ENCODE results near the gene GPR62.

The GPR62 gene

DNA sequence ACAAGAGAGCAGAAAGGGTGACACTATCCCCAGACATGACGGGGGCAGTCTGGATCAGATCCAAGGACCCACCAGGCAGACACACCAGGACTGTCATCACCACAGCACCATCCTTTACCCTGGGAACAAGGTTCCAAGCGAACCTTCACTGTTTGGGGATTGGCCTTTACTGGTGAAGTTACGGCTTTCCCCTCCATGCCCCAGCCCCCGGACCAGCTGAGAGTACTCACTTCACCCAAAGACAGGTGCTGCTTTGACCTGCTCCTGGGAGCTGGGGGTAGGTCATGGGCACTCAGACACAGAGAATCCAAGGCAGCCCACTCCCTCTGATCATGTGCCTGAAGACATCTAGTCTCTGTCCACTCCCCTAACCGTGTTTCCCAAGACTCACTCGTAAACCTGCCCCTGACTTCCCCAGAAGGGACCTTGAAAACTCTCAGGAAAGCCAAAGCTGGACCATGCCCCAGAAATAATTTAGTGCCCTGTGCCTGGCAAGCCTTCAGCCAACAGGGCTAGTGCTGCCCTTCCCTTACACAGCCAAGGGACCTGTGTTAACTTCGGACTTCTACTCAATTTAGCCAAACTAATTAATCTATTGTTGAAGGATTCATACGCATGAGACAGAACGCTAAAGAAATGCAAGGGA, 16.3 kb upstream of the GPR62 start:
- DNase-seq (ENCODE audit: low read depth): no peak

DNA sequence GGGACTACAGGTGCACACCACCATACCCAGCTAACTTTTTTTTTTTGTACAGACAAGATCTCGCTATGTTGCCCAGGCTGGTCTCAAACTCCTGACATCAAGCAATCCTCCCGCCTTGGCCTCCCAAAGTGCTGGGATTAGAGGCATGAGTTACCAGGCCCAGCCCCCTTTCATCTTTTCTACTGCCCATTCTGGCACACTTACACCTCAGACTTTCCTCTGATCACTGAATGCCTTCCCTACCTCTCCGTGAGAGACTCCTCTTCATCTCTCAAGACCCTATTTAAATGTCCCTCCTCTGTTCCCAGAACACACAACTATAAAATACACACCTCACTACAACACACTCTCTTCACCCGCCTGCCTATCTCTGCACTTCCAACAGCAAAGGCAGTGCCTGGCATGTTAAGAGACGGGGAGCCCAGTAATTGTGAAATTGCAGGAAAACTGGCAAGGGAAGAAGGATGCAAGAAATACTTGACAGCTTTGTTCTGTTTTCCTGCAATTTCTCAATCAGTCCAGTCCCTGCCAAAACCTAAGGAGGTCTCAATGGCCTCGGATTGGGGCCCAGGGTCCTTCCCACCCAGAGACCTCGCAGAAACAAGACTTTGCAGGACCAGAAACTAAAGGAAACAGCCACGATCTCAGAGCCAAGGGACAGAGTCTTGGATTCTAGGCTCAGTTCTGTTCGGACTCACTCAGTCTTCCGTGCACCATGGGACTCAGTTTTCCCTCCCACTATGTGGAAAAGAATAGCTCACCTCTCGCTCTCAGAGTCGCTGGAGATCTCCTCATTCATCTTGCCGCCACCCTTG, 14.3 kb upstream of the GPR62 start:
- DNase-seq (ENCODE audit: low read depth): peak; percentile 4

DNA sequence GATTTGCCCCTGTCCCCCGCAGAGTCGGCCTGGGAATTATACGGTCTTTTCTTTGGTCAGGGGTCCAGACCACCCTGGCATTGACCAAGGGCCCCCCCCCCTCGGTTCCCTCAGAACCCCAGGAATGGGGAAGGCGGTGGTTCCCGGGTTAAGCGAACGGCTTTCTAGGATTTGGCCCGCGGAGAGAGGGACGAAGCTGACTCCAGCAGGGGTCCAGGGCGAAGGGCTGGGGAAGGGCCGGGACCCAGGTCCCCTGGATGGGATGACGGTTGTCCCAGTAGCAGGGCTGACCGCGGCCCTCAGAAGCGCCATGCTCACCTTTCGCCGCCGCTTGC, 13.8 kb upstream of the GPR62 start:
- DNase-seq (ENCODE audit: low read depth): no peak

DNA sequence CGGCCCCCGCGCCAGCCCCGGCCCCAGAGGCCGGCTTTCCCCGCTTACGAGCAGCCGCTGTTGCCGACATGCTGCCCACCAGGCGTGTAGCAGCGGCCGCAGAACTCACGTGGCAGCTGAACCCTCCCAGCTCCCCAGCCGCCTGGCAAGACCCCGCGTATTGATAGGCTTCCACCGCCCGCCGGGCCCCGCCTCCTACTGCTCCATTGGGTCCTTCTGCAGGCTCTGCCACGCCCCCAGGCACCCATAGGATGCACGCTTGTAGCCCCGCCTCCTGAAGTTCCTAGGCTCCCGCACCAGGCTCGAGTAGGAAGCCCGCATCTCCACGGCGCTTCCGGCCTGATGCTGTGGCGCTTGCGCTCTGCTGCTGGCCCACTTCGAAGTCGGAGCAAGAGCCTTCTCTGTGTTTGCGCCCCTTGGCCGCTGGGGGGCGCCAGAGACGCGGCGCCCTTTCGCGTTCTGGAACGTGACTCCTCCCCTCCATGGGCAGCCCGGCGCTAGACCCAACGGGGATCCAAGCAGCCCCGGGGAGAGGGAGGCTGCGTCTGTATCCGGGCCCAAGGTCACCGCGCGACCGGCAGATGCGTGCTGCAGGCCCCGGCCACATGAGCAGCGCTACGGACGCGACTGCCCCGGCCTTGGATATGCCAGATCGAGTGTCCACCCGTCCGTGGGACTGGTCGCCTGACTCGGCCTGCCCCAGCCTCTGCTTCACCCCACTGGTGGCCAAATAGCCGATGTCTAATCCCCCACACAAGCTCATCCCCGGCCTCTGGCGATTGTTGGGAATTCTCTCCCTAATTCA, 13.2 kb upstream of the GPR62 start, which contains the start of the genes PARP3 and RRP9:
PARP3 (plus strand) TSS at position 566 of the 805 bp plus-strand sequence. CDS start 993 bp downstream, outside the sequence.
RRP9 (minus strand) TSS at position 107 of the 805 bp plus-strand sequence; CDS start at position 70, 37 bp downstream.
- DNase-seq (ENCODE audit: low read depth): peak; percentile 100

DNA sequence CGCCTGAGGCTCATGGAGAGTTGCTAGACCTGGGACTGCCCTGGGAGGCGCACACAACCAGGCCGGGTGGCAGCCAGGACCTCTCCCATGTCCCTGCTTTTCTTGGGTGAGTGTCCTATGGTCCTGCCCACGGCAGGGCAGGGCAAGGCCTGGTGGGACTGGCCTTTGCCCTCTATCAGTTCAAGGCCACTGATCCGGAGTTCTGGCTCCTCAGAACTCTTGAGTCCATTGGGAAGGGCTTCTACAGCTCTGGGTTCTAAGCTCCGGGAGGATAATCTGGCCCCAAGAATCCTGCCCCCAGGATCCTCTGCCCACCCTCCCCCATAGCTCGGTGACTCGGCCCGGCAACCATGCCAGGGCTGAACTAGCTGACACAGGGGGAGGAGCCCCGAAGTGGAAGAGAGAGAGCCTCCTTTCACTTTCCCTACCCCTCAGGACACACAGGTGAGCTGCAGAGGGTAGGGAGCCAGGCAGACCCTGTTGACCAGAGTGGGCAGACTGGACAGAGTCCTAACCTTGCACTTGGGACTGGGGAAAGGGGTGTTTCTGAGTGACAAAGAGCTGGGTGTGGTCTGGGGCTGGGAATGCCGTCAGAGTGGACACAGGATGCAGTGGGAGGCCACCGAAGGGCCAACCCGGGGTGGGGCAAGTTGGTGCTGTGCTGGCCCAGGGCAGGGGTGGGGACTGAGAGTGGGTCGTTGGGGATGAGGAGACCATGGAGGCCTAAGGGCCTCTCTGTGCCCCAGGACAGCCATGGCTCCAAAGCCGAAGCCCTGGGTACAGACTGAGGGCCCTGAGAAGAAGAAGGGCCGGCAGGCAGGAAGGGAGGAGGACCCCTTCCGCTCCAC, 12.4 kb upstream of the GPR62 start:
- DNase-seq (ENCODE audit: low read depth): peak; percentile 58

DNA sequence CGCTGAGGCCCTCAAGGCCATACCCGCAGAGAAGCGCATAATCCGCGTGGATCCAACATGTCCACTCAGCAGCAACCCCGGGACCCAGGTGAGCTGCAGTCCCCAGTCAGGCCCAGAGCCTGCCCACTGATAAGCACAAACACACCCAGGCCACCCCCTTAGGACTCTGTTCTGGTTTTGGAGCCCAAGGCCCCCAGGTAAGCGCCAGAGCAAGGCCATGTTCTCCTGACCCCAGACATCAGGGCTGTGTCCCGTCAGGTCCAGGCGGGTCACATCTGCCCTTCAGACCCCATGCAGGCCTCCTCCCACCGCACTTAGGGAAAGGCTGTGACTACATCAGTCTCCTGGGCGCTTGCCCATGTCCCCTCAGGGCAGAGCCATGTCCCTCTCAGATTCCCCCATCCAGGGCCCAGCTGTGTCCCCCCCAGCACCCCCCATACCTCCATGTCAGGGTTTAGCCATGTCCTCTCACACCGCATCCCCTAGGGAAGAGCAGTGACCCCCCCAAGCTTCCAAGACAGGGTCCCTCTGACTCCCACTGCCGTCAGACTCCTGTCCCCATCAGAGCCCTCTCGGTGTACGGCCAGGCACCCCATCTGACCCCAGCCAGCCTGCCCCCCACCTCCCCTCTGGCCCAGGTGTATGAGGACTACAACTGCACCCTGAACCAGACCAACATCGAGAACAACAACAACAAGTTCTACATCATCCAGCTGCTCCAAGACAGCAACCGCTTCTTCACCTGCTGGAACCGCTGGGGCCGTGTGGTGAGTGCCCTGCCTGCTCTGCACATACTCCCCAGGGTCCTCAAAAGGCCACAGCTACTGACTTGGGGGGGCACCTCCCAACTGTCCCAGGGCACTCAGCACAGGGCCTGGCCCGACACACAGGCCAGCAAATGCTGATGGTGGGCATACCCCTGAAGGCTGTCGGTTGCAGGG, 11.5 kb upstream of the GPR62 start:
- DNase-seq (ENCODE audit: low read depth): no peak

DNA sequence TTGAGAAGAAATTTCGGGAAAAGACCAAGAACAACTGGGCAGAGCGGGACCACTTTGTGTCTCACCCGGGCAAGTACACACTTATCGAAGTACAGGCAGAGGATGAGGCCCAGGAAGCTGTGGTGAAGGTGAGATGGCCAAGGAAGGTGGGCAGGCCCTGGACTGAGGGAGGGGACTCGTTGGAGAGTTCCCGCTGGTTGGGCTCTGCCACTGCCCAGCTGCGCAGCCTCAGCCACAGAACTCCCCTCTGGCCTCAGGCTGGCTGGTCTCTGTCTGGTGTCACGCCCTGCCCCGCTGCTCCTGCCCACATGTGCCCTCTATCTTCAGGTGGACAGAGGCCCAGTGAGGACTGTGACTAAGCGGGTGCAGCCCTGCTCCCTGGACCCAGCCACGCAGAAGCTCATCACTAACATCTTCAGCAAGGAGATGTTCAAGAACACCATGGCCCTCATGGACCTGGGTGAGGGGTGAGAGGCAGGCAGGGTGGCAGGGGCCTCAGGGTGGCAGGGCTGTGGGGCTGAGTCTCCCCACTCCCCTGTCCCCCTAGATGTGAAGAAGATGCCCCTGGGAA, 10.6 kb upstream of the GPR62 start:
- DNase-seq (ENCODE audit: low read depth): no peak

DNA sequence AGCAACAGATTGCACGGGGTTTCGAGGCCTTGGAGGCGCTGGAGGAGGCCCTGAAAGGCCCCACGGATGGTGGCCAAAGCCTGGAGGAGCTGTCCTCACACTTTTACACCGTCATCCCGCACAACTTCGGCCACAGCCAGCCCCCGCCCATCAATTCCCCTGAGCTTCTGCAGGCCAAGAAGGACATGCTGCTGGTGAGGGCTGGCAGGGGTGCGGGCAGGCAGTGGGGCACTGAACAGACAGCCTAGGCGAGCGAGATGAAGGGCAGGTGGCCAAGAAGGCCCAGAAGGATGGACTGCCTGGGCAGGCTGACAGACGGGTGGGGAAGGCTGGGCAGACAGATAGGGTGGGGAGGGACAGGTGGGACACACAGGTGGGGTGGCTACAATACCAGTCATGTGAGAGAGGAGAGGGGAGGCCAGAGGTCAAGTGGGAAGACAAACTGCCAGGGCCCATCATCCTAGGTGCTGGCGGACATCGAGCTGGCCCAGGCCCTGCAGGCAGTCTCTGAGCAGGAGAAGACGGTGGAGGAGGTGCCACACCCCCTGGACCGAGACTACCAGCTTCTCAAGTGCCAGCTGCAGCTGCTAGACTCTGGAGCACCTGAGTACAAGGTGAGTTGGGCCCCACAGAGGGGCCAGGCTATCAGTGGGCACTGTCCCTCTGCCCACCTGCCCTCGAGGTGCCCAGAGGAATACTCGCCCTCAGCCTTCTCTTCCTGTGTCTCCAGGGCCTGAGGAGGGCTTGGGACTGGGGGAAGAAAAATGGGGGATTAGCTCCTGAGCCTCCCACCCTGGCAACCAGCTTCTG, 9.9 kb upstream of the GPR62 start:
- no peak for DNase-seq (ENCODE audit: low read depth)

DNA sequence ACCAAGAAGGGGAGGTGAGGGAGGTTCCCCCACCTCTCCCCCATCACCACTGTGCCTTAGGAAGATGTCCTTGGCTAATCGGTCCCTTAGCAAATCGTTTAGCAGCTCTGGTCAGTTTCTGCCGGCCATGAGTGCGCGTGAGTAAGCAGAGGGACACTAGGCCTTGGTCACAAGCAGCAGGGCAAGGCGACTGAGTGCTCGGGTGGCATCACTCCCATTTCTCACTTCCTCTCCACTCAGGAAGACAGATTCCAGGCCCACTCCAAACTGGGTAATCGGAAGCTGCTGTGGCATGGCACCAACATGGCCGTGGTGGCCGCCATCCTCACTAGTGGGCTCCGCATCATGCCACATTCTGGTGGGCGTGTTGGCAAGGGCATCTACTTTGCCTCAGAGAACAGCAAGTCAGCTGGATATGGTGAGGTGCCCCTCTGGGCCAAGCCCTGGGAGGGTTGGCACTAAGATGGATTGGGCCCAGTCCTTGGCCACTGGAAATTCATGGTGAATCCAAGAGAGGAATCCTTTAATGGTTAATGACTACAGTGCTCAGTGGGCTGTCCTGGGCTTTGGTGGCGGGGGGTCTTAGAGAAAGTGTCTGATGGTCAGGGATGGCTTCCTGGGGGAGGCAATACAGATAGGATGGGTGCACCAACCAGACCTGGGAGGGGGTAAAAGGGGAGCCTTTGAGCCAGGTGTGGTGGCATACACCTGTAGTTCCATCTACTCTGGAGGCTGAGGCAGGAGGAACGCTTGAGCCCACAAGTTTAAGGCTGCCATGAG, 9.1 kb upstream of the GPR62 start:
- no peak for DNase-seq (ENCODE audit: low read depth)

DNA sequence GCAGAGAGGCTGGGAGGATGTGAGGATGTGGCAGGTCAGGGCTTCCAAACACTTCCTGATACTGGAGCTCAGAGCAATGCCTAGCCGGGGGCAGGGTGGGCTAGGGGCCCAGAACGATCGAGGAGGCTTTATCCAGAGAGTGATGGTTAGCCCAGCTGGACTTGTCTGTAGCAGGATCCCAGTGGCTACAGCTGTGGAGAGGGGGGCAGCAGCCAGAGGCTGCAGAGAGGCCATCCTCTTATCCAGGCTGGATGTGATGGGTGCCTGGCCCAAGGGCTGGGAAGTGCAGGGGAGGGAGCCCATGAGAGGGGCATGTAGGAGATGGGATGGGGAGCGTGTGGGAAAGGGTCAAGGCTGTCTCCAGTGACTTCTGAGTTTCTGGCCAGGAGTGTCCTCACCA, 8.4 kb upstream of the GPR62 start:
- no peak for DNase-seq (ENCODE audit: low read depth)

DNA sequence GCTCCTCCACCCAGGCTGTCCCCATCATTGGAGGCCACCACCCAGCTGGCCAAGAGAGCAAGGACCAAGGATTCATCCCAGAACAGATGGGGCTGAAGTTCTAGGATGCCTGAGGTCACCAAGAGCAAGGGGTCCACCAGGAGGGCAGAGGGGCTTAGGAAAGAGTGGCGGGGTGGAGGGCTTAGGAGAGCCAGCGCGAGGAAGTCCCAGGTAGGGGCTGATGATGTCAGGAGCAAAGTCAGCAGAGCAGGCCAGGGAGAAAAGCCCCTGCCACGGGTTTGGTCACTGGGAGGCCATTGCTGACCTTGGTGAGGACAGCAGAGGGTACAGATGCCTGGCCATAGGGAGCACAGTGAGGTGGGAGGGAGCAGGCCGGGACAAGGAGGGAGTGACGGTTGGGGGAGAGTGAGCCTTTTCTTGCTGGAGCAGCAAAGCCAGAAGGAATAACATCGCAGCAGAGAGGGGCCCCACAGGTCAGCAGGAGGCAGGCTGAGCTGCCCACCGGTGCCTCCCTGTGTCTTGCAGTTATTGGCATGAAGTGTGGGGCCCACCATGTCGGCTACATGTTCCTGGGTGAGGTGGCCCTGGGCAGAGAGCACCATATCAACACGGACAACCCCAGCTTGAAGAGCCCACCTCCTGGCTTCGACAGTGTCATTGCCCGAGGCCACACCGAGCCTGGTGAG, 7.8 kb upstream of the GPR62 start:
- no peak for DNase-seq (ENCODE audit: low read depth)

DNA sequence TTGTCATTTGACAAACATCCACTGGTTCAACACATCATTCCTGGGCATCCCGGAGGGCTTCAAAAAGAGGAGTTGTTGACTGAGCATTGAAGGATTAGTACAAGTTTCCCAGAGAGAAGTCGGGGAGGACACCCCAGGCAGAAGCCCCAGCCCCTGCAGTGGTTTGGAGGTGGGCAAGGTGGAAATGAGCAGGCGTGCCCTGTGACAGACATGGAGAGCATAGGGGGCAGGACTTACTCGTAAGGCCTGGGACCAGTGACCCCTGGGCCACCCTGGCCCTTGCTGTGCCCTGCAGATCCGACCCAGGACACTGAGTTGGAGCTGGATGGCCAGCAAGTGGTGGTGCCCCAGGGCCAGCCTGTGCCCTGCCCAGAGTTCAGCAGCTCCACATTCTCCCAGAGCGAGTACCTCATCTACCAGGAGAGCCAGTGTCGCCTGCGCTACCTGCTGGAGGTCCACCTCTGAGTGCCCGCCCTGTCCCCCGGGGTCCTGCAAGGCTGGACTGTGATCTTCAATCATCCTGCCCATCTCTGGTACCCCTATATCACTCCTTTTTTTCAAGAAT, 7.1 kb upstream of the GPR62 start:
- DNase-seq (ENCODE audit: low read depth): no peak

DNA sequence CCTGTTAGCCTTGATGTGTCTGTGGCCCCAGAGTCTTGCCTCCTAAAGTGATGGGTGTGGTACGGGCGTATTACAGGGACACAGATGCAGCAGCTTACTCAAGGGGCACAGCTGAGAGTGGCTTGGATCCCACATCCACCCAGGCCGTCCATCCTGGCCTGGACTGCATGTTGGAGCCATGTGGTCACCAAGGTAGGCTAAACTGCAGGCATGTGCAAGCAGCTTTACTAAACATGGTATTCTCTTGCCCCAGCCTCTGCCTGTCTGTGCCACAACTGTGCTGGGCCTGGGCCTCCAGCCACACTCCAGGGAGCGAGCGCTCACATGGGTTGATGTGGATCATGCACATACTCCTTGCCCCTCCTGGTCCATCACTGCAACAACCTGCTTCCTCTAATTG, 6.1 kb upstream of the GPR62 start:
- DNase-seq (ENCODE audit: low read depth): no peak

DNA sequence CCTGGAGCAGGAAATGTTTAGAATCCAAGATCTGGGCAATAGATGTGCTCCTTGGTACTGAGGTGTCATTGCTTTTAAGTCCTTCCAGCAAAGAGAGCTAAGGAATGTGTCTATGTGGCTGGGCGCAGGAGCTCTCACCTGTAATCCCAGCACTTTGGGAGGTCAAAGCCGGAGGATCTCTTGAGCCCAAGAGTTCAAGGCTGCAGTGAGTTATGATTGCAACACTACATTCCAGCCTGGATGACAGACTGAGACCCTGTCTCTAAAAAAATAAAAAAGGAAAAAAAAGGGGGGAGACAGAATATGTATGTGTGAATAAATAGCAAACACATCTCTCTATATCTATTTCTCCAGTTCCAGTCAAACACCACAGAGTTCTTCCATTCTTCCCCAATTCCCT, 4.3 kb upstream of the GPR62 start:
- DNase-seq (ENCODE audit: low read depth): no peak

DNA sequence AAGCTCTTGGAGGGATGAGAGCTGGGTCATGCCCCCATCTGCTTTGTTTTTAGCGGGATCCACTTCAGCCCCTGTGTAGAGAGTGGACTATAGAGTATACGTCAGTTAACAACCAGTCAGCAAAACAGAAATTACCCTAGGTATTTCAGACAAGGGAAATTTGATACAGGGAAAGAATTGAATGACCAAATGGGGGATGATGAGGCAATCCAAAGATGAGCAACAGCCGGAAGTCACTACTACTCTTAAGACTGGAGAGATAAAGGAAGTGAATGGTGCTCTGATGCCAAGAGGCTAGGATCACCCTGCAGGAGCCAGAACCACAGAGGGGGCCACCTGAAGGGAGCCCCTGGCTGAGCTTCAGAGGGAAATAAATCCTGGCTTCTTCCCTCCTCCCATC, 1.7 kb upstream of the GPR62 start:
- peak; percentile 52 for DNase-seq (ENCODE audit: low read depth)

DNA sequence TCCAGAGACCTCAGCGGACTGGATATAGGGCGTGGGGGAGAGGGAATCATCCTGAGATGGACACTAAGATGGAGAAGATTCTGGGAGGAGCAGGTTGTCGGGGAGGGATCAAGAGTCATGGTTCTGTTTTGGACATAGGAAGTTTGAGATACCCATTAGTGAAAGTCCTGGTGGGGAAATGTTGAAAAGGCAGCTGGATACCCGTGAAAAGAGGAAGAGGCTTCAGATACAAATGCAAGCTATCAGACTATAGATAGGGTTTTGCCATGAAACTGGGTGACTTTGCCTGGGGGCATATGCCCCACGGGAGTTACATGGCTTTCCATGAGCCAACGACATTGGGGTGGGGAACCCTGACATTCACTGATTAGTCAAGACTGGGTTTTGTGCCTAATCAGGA, 1.1 kb upstream of the GPR62 start:
- DNase-seq (ENCODE audit: low read depth): no peak

DNA sequence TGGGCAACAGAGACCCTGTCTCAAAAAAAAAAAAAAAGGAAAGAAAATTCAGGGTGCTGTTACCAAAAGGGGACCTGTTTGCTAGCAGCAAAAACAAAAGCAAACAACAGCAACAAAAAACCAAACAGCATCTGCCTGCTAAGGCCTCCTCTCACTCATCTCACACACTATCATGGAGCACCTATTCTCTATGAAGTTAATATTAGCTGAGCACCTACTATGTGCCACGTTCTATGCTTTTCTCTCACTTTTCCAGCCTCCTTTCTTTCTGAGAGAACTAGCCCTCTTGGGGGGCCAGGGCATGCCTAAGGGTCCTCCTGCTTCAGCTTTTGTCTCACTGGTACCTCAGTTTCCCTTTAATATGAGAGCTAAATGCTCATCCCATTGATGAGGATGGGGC, 468 bp upstream of the GPR62 start:
- no peak for DNase-seq (ENCODE audit: low read depth)
